ENCODE results near the gene URGCP.

The URGCP gene

GRCh38 chr7:43906331-43907010 is at the start of gene URGCP:
Gene URGCP, minus strand, starts transcription at chr7:43906596. Its CDS starts 21 bp downstream, at chr7:43906575.
- Histone ChIP-seq H2AFZ (ENCODE audit: low read depth, low read length) (peak within 1 kb of the TSS; percentile 82), H3K36me3 (ENCODE audit: insufficient read depth, low read length) (no peaks in the 10 kb centered on the region), H3K4me3 (ENCODE audit: low read length) (peak within 1 kb of the TSS; percentile 77), H3K9me3 (ENCODE audit: low read length) (no peaks in the 10 kb centered on the region), H3K4me1 (ENCODE audit: insufficient read depth, low read length) (peaks cover 10% of the 10 kb centered on the region), H3K27me3 (ENCODE audit: insufficient read depth, low read length) (no peaks in the 10 kb centered on the region)

- no peaks in the 10 kb centered on the region for H3K4me1 ChIP-seq (ENCODE audit: insufficient read depth, low read length)
- H3K36me3 ChIP-seq (ENCODE audit: insufficient read depth, low read length) = peaks cover 12% of the 10 kb centered on the region
These were observed 49.6 kb upstream of the URGCP start for GRCh38 chr7:43956027-43956426.

GRCh38 chr7:43954524-43955228 is 48.3 kb upstream of the URGCP start:
- Histone ChIP-seq H3K9me3 (ENCODE audit: low read length) (no peaks in the 10 kb centered on the region), H3K4me1 (ENCODE audit: insufficient read depth, low read length) (no peaks in the 10 kb centered on the region), H3K27me3 (ENCODE audit: insufficient read depth, low read length) (no peaks in the 10 kb centered on the region), H2AFZ (ENCODE audit: low read depth, low read length) (no peak overlapping the region), H3K36me3 (ENCODE audit: insufficient read depth, low read length) (peaks cover 18% of the 10 kb centered on the region), H3K4me3 (ENCODE audit: low read length) (no peak overlapping the region)

More at GRCh38 chr7:43956027-43956426, 49.6 kb upstream of the URGCP start:
- Histone ChIP-seq H3K4me3 (ENCODE audit: low read length) (no peak overlapping the region), H2AFZ (ENCODE audit: low read depth, low read length) (no peak overlapping the region), H3K9me3 (ENCODE audit: low read length) (no peaks in the 10 kb centered on the region), H3K27me3 (ENCODE audit: insufficient read depth, low read length) (no peaks in the 10 kb centered on the region)

GRCh38 chr7:43953071-43953470 is 46.7 kb upstream of the URGCP start:
- no peak overlapping the region for H3K4me3 ChIP-seq (ENCODE audit: low read length)
- H3K36me3 ChIP-seq (ENCODE audit: insufficient read depth, low read length) = peaks cover 24% of the 10 kb centered on the region
- no peaks in the 10 kb centered on the region for H3K4me1 ChIP-seq (ENCODE audit: insufficient read depth, low read length)
- no peak overlapping the region for H2AFZ ChIP-seq (ENCODE audit: low read depth, low read length)
- no peaks in the 10 kb centered on the region for H3K27me3 ChIP-seq (ENCODE audit: insufficient read depth, low read length)
- no peaks in the 10 kb centered on the region for H3K9me3 ChIP-seq (ENCODE audit: low read length)

- Histone ChIP-seq H3K36me3 (ENCODE audit: insufficient read depth, low read length) (peaks cover 24% of the 10 kb centered on the region), H3K4me3 (ENCODE audit: low read length) (no peak overlapping the region)
These were observed 45.6 kb upstream of the URGCP start for GRCh38 chr7:43952028-43952427.

GRCh38 chr7:43944286-43944685 is 37.9 kb upstream of the URGCP start:
- Histone ChIP-seq H3K36me3 (ENCODE audit: insufficient read depth, low read length) (peaks cover 19% of the 10 kb centered on the region), H3K9me3 (ENCODE audit: low read length) (no peaks in the 10 kb centered on the region), H3K4me1 (ENCODE audit: insufficient read depth, low read length) (no peaks in the 10 kb centered on the region), H3K4me3 (ENCODE audit: low read length) (no peak overlapping the region), H2AFZ (ENCODE audit: low read depth, low read length) (no peak overlapping the region), H3K27me3 (ENCODE audit: insufficient read depth, low read length) (no peaks in the 10 kb centered on the region)

More at GRCh38 chr7:43952028-43952427, 45.6 kb upstream of the URGCP start:
- Histone ChIP-seq H3K9me3 (ENCODE audit: low read length) (no peaks in the 10 kb centered on the region), H2AFZ (ENCODE audit: low read depth, low read length) (no peak overlapping the region), H3K27me3 (ENCODE audit: insufficient read depth, low read length) (no peaks in the 10 kb centered on the region), H3K4me1 (ENCODE audit: insufficient read depth, low read length) (no peaks in the 10 kb centered on the region)

- Histone ChIP-seq H3K4me1 (ENCODE audit: insufficient read depth, low read length) (no peaks in the 10 kb centered on the region), H3K27me3 (ENCODE audit: insufficient read depth, low read length) (no peaks in the 10 kb centered on the region), H3K9me3 (ENCODE audit: low read length) (no peaks in the 10 kb centered on the region), H3K4me3 (ENCODE audit: low read length) (no peak overlapping the region), H3K36me3 (ENCODE audit: insufficient read depth, low read length) (peaks cover 18% of the 10 kb centered on the region), H2AFZ (ENCODE audit: low read depth, low read length) (no peak overlapping the region)
These were observed 37.2 kb upstream of the URGCP start for GRCh38 chr7:43943417-43944187.

GRCh38 chr7:43942997-43943396 is 36.6 kb upstream of the URGCP start:
- no peaks in the 10 kb centered on the region for H3K9me3 ChIP-seq (ENCODE audit: low read length)
- no peak overlapping the region for H3K4me3 ChIP-seq (ENCODE audit: low read length)
- H2AFZ ChIP-seq (ENCODE audit: low read depth, low read length) = no peak overlapping the region
- peaks cover 13% of the 10 kb centered on the region for H3K36me3 ChIP-seq (ENCODE audit: insufficient read depth, low read length)
- no peaks in the 10 kb centered on the region for H3K4me1 ChIP-seq (ENCODE audit: insufficient read depth, low read length)
- H3K27me3 ChIP-seq (ENCODE audit: insufficient read depth, low read length) = no peaks in the 10 kb centered on the region

- Histone ChIP-seq H3K9me3 (ENCODE audit: low read length) (no peaks in the 10 kb centered on the region), H3K4me3 (ENCODE audit: low read length) (no peak overlapping the region), H3K36me3 (ENCODE audit: insufficient read depth, low read length) (peaks cover 13% of the 10 kb centered on the region), H3K27me3 (ENCODE audit: insufficient read depth, low read length) (no peaks in the 10 kb centered on the region), H2AFZ (ENCODE audit: low read depth, low read length) (no peak overlapping the region), H3K4me1 (ENCODE audit: insufficient read depth, low read length) (no peaks in the 10 kb centered on the region)
These were observed 35.9 kb upstream of the URGCP start for GRCh38 chr7:43942250-43942649.

- no peak overlapping the region for H2AFZ ChIP-seq (ENCODE audit: low read depth, low read length)
- H3K4me1 ChIP-seq (ENCODE audit: insufficient read depth, low read length) = no peaks in the 10 kb centered on the region
- no peaks in the 10 kb centered on the region for H3K9me3 ChIP-seq (ENCODE audit: low read length)
- H3K4me3 ChIP-seq (ENCODE audit: low read length) = no peak overlapping the region
- no peaks in the 10 kb centered on the region for H3K27me3 ChIP-seq (ENCODE audit: insufficient read depth, low read length)
- peaks cover 7% of the 10 kb centered on the region for H3K36me3 ChIP-seq (ENCODE audit: insufficient read depth, low read length)
These were observed 32.6 kb upstream of the URGCP start for GRCh38 chr7:43938892-43939482.

- Histone ChIP-seq H3K4me1 (ENCODE audit: insufficient read depth, low read length) (no peaks in the 10 kb centered on the region), H3K4me3 (ENCODE audit: low read length) (no peak overlapping the region), H3K36me3 (ENCODE audit: insufficient read depth, low read length) (no peaks in the 10 kb centered on the region), H3K9me3 (ENCODE audit: low read length) (no peaks in the 10 kb centered on the region), H3K27me3 (ENCODE audit: insufficient read depth, low read length) (no peaks in the 10 kb centered on the region), H2AFZ (ENCODE audit: low read depth, low read length) (no peak overlapping the region)
These were observed 31.0 kb upstream of the URGCP start for GRCh38 chr7:43937444-43937843.

GRCh38 chr7:43933902-43934560 is 27.6 kb upstream of the URGCP start:
- no peaks in the 10 kb centered on the region for H3K36me3 ChIP-seq (ENCODE audit: insufficient read depth, low read length)
- no peaks in the 10 kb centered on the region for H3K9me3 ChIP-seq (ENCODE audit: low read length)
- H3K4me3 ChIP-seq (ENCODE audit: low read length) = no peak overlapping the region
- H3K27me3 ChIP-seq (ENCODE audit: insufficient read depth, low read length) = no peaks in the 10 kb centered on the region
- no peaks in the 10 kb centered on the region for H3K4me1 ChIP-seq (ENCODE audit: insufficient read depth, low read length)
- H2AFZ ChIP-seq (ENCODE audit: low read depth, low read length) = no peak overlapping the region
